Testis (tissue), 3 donors: ENCODE data around the gene LST1. TPM values are rescaled to one million over a fixed set of nuclear protein-coding genes. Genes with fewer than 3 reads are reported as not detected.

Experiments used
- DNase-seq: peaks from one replicate; pipeline ENCODE4 v3.0.0-alpha.2; 2019
- H3K27ac ChIP-seq, 2 donors: fragments of 200-600 bp; sonication (generic); one replicate each; pipeline ENCODE4 v1.5.1; 2019
- H3K27me3 ChIP-seq: fragments of 200-600 bp; sonication (generic); one replicate; pipeline ENCODE4 v1.5.1; 2019
- H3K36me3 ChIP-seq: fragments of 200-600 bp; sonication (generic); one replicate; pipeline ENCODE4 v1.5.1; 2017; ENCODE audit warnings: low read depth; ENCODE audit errors: missing control alignments
- H3K4me1 ChIP-seq: fragments of 200-600 bp; sonication (generic); one replicate; pipeline ENCODE4 v1.5.1; 2019
- H3K4me3 ChIP-seq, 2 donors: fragments of 200-600 bp; sonication (generic); one replicate each; pipeline ENCODE4 v1.5.1; 2017 to 2019
- H3K9me3 ChIP-seq: fragments of 200-600 bp; sonication (generic); one replicate; pipeline ENCODE4 v1.5.1; 2017
- CTCF ChIP-seq, 3 experiments: fragments of 450-650 bp in 2 of 3; fragments of 200-600 bp in 1 of 3; sonication (generic) in 1 of 3; IDR thresholded peaks; one replicate each; pipeline ENCODE4 v1.5.1; 2016 to 2019; ENCODE audit warnings: antibody characterized with exemption in 3 of 3, mild to moderate bottlenecking in 2 of 3, moderate library complexity in 1 of 3
- POLR2A ChIP-seq: fragments of 450-650 bp; IDR thresholded peaks from one replicate; pipeline ENCODE4 v1.6.1; 2017; ENCODE audit warnings: antibody characterized with exemption, mild to moderate bottlenecking, moderate library complexity
- WGBS, 2 donors: methylation state at CpG; one replicate each; pipeline ENCODE4 v1.1.5; 2018; 5-methylcytosine and 5-hydroxymethylcytosine counted together
- intact Hi-C: fragments of 100-400 bp; cut with DNase I; formaldehyde crosslinking; loops from one replicate; pipeline ENCODE4 v1.15.1; 2023; ENCODE audit warnings: low total_unique reads
- polyA plus RNA-seq: library from polyadenylated mRNA; stranded (reverse); fragments of 350-450 nt; fragmentation: Illumina TruSeq; extraction: RNeasy Lipid Tissue Mini Kit (QIAGEN cat#74804); gene quantifications from one replicate; pipeline ENCODE4 v1.2.3, GENCODE V29; 2014; ENCODE audit warnings: low read depth, low replicate concordance; ENCODE audit not compliant: insufficient read depth
- total RNA-seq, 2 donors: library from RNA; depleted of rRNA; stranded (reverse); fragments of >200 nt; gene quantifications; one replicate each; pipeline ENCODE4 v1.2.3, GENCODE V29; 2016

The LST1 gene
- total and polyA plus RNA-seq, 3 donors from 2014 or later, result 0.71 to 13.0 (median 1.2) TPM

DNA sequence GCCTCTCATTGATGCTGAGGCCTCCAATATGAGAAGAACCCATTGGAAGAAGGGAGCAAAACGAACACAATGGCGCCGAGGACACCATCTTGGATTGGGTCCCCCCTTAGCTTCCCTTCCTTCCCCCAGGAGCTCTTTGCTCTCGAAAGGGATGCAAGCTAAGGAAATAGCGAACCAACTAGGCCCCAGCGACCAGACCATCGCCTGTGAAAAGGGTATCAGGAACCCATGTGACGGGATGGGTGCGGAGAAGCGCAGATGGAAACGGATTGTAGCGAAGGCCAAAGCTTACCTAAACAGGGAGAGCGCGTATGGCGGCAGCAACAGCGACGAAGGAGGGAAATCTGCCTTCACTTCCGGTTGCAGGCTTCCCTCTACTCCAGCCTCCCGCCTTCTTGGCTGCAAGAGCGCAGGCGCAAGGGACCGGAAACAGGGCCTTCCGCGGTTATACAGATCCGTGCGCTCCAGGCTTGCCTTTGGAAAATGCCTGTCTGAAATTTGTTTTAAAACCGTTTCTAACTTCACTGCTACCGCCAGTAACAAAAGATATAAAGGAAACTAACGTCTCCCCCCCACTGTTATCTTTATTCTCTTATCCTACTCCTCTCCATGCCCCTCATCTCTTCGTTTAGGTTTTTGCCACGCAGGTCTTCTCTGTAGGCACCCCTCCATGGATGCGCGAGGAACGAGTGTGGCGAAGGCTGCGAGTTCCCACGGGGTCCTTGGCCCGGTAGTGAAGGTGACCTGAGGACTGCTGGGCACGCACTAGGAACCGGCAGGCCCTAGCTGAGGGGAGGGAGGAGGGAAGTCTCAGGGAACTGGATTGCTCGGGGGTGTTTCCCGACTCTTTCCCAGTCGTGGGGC, 44.2 kb upstream of the LST1 start, which contains the start of gene DDX39B:
Gene DDX39B (minus strand): TSS at position 346 of the 864 bp plus-strand sequence. CDS start 1,471 bp downstream, outside the sequence.
- Histone ChIP-seq H3K36me3 (no peaks in the 10 kb centered on the region), H3K4me3 (peak within 1 kb of the TSS; percentile 77 to 83), H3K9me3 (no peaks in the 10 kb centered on the region), H3K4me1 (peaks cover 27% of the 10 kb centered on the region), H3K27me3 (no peaks in the 10 kb centered on the region), H3K27ac (peak within 1 kb of the TSS; percentile 94 to 97)
- intact Hi-C loops, result loop anchor here (10.0 kb wide), 1 partner anchor 53 kb away; the partner anchor contains the start of gene NCR3
- 1% methylated on average over 36 to 43 of the region's 43 CpGs for WGBS, 2 donors
- peak; percentile 97 for DNase-seq
- TF ChIP-seq CTCF (IDR thresholded peaks at IDR 0.05) (no peak), POLR2A (peak; percentile 29)

GRCh38 chr6:31543639-31544038, 42.4 kb upstream of the LST1 start:
- WGBS, 2 donors, result 89 to 93% methylated on average over 6 of the region's 6 CpGs
- DNase-seq, result no peak
- intact Hi-C loops, result loop anchor here (10.0 kb wide), 1 partner anchor 51 kb away; the partner anchor contains the start of gene NCR3

DNA sequence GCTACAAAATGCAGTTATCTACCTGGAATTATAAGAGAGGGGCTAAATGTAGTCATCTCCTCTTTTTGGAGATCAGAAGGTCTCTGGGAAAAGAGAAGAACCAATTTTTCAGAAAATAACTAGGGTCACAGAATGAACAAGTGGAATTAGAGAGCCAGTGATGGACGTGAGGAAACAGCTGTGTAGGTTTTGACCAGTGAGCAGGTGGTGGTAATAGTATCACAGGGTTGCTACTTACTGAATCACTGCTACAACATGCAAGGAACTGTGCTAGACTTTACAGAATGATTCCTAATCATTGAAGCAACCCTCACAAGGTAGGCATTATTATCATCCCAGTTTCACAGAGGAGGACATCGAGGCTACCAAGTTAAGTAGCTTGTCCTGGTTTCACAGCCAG, 41.4 kb upstream of the LST1 start:
- Histone ChIP-seq H3K27ac (no peak overlapping the region), H3K4me3 (no peak overlapping the region), H3K9me3 (no peaks in the 10 kb centered on the region), H3K4me1 (peaks cover 32% of the 10 kb centered on the region), H3K36me3 (no peaks in the 10 kb centered on the region), H3K27me3 (no peaks in the 10 kb centered on the region)
- no peak for TF ChIP-seq CTCF (IDR thresholded peaks at IDR 0.05)
- TF ChIP-seq POLR2A, result no peak
- DNase-seq, result no peak
- intact Hi-C loops, result loop anchor here (10.0 kb wide), 1 partner anchor 50 kb away; the partner anchor contains the start of gene NCR3
- 69 to 77% methylated on average over 2 of the region's 2 CpGs for WGBS, 2 donors

More at GRCh38 chr6:31543639-31544038, 42.4 kb upstream of the LST1 start:
- TF ChIP-seq POLR2A (no peak), CTCF (IDR thresholded peaks at IDR 0.05) (no peak)
- Histone ChIP-seq H3K4me1 (peaks cover 36% of the 10 kb centered on the region), H3K9me3 (no peaks in the 10 kb centered on the region), H3K4me3 (no peak overlapping the region), H3K27me3 (no peaks in the 10 kb centered on the region), H3K36me3 (no peaks in the 10 kb centered on the region), H3K27ac (no peak overlapping the region)

- H3K9me3 ChIP-seq, result no peaks in the 10 kb centered on the region
- no peak for DNase-seq
These were observed 40.8 kb upstream of the LST1 start for GRCh38 chr6:31545291-31545690.

More at GRCh38 chr6:31545291-31545690, 40.8 kb upstream of the LST1 start:
- 74 to 78% methylated on average over 7 of the region's 7 CpGs for WGBS, 2 donors
- TF ChIP-seq POLR2A (no peak), CTCF (IDR thresholded peaks at IDR 0.05) (no peak)
- peaks cover 26% of the 10 kb centered on the region for H3K4me1 ChIP-seq
- no peak overlapping the region for H3K27ac ChIP-seq
- no peaks in the 10 kb centered on the region for H3K36me3 ChIP-seq
- intact Hi-C loops, result loop anchor here (10.0 kb wide), 1 partner anchor 50 kb away; the partner anchor contains the start of gene NCR3
- H3K4me3 ChIP-seq, result no peak overlapping the region
- no peaks in the 10 kb centered on the region for H3K27me3 ChIP-seq
